AG04449 (cell line): ENCODE measurements around the gene CSNK2A2.

ENCODE experiments used
- CTCF ChIA-PET: fragments of 350-600 bp; formaldehyde crosslinking; extraction: SDS; loops from one replicate; lab custom pipeline; 2021; ENCODE audit warnings: antibody characterized with exemption; lab: Yijun Ruan, JAX
- POLR2A ChIA-PET: fragments of 400-600, 350-600 bp; formaldehyde crosslinking; extraction: SDS; loops from one replicate; lab custom pipeline; 2020; ENCODE audit warnings: antibody characterized with exemption, inconsistent platforms; lab: Yijun Ruan, JAX
- DNase-seq: peaks from one replicate; pipeline ENCODE4 v3.0.0-alpha.2; 2010; ENCODE audit warnings: low read depth, low spot score
- H3K4me3 ChIP-seq: 2 replicates; pipeline ENCODE4 v1.5.1; 2011; ENCODE audit warnings: low read depth, mild to moderate bottlenecking, control low read depth, low read length
- TF ChIP-seq, protein P1 (sequence below): IDR thresholded peaks from one replicate; pipeline ENCODE4 v1.5.1; 2011; ENCODE audit warnings: mild to moderate bottlenecking, moderate library complexity, low read length, control low read depth, inconsistent platforms; ENCODE audit not compliant: insufficient read depth; ENCODE audit errors: missing control alignments

CSNK2A2 gene

DNA sequence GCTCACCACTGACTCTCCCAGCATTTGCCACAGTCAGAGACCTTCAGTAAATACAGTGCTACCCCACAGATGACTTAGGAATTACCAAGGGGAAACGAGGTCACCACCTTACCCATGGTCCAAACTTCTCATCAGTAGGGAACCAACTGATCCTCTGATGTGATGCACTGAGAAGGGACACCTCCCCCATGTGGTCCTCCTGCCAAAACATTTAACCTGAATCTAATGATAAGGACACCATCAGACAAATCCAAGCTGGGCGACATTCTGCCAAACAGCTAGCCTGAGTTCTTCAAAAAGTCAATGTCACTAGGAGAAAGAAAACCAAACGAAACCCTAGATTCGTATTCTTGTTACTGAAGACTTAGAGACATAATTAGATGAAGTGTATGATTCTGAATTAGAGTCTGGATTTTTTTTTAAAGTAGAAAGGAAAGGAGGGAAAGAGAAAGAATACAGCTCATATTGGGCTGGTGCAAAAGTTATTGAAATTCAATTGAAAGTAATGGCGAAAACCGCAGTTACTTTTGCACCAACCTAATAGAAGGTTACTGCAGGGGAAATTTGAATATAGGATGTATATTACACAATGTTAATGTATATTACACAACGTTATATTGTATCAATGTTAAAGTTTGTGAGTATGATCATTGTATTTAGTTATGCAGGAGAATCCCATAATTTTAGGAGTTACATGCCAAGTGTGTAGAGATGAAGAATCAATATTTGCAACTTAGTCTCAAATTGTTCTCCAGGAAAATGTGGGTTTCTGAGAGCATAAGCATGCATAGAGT, 2.3 kb upstream of the CSNK2A2 start:
- CTCF ChIA-PET = interaction anchor here (0.9 to 1.2 kb wide), 2 partner anchors 22 to 136 kb away, joined by 3 read pairs; no protein-coding TSS in a partner anchor
- POLR2A ChIA-PET = no interaction called here
- no peak overlapping the region for H3K4me3 ChIP-seq
- TF ChIP-seq, protein P1, sequence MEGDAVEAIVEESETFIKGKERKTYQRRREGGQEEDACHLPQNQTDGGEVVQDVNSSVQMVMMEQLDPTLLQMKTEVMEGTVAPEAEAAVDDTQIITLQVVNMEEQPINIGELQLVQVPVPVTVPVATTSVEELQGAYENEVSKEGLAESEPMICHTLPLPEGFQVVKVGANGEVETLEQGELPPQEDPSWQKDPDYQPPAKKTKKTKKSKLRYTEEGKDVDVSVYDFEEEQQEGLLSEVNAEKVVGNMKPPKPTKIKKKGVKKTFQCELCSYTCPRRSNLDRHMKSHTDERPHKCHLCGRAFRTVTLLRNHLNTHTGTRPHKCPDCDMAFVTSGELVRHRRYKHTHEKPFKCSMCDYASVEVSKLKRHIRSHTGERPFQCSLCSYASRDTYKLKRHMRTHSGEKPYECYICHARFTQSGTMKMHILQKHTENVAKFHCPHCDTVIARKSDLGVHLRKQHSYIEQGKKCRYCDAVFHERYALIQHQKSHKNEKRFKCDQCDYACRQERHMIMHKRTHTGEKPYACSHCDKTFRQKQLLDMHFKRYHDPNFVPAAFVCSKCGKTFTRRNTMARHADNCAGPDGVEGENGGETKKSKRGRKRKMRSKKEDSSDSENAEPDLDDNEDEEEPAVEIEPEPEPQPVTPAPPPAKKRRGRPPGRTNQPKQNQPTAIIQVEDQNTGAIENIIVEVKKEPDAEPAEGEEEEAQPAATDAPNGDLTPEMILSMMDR = no peak
- no peak for DNase-seq

DNA sequence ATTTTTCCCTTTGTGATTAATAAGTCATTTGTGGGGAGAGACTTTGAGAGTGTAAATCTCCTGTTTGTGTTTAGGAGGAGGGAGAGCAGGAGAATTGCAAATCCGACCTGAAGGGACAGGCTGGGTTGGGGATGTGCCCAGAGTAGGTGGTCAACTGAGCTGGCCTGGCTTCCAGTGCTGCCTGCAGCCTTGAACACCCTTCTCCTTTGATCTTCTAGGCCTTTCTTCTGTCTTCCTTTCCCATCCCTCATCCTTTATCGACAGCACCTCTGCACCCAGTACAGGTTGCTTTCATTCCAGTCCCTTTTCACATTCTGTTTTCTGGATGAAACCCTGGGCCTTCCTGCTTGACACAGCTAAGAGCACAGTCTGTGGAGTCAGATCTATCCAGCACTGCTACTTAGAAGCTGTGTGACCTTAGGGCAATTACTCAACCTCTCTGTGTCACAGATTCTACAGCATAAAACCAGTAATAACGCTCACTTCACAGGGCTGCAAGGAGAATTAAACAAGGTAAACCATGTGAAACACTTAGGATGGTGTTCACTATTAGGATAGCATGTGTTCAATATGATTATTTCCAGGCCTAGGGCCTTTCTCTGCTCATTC, 1.0 kb upstream of the CSNK2A2 start:
- CTCF ChIA-PET = interaction anchor here (0.7 to 1.7 kb wide), 5 partner anchors 10 to 557 kb away, joined by 3 to 8 read pairs (median 3); no protein-coding TSS in a partner anchor
- POLR2A ChIA-PET = no interaction called here
- no peak for DNase-seq
- H3K4me3 ChIP-seq = no peak overlapping the region
- TF ChIP-seq, protein P1 = no peak

DNA sequence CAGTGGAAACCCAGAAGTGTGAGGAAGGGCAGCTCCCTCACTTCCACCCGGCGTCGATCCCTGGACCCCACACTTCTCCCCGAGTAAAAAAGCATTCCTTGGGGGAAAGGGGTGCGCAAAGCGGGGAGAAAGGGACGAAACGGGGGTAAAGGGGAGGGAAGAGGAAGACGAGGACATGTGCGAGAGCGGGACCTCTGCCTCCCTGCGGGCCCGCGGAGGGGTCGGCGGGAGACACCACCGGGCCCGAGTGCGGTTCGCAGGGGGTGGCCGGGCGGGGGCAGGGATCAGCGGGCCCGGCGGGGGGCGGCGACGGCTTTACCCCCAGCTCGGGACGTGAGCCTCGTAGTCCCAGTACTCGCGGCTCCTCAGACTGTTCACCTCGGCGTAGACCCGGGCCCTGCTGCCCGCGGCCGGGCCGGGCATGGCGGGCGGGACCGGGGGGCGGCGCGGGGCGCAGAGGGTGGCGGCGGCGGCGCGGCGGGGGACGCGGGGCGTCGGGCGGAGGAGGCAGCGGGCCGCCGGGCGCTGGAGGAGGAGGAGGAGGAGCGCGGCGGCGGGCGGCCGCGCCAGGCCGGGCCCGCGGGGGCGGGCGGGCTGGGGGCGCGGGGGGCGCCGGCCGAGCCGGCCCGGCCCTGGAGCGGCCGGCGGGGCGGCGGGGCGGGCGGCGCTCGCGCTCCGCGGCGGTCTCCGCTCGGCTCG, 443 bp downstream of the CSNK2A2 start:
- no peak for DNase-seq
- CTCF ChIA-PET = interaction anchor here (0.7 to 1.6 kb wide), 6 partner anchors 10 to 292 kb away, joined by 3 to 8 read pairs (median 4); no protein-coding TSS in a partner anchor
- TF ChIP-seq, protein P1 = no peak
- POLR2A ChIA-PET = interaction anchor here (0.7 kb wide), 1 partner anchor 76 kb away, joined by 4 read pairs; no protein-coding TSS in a partner anchor
- H3K4me3 ChIP-seq = peak overlapping the region; percentile 76

DNA sequence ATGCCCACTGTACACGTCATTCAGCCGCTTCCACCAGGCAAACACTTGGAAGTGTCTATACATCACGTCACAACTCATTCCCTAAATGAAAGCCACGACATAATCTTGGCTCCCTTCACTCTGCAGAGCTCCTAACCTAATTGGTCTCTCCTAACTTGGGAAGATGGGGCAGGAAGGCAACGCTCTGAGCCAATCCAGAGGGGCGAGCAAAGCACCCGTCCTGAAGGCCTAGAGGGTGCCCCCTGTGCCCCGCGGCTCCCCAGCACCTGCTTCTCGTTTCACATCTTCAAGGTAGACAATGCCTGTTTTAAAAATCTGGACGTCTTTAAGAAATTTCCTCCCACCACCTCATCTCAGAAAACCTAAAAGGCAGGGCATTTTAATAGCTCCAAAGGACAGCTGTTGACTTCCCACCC, 1.0 kb downstream of the CSNK2A2 start:
- no peak for DNase-seq
- ChIA-PET CTCF (interaction anchor here (0.7 to 1.6 kb wide), 9 partner anchors 10 to 293 kb away, joined by 3 to 8 read pairs (median 4); no protein-coding TSS in a partner anchor), POLR2A (interaction anchor here (0.7 kb wide), 1 partner anchor 75 kb away, joined by 4 read pairs; no protein-coding TSS in a partner anchor)
- H3K4me3 ChIP-seq = peak overlapping the region; percentile 76
- TF ChIP-seq, protein P1 = no peak

DNA sequence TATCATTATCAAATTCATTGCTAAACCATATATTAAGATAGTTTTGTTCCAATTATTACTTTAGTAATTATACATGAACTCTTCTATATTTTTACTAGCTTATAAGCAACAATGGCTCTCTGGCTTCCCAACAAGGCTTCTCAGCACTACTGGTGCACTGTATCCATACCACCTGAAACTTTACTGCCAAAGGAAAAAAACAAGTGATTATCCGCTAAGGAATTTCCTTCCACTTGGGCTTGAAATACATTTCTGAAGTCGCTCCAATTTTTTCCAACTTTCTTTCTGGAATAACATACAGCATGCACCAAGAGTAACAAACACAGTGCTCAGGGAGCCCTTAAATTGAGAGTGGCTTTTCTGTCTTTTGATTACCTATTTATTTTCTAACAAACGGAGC, 2.1 kb downstream of the CSNK2A2 start:
- CTCF ChIA-PET = interaction anchor here (1.0 to 1.6 kb wide), 4 partner anchors 9 to 177 kb away, joined by 4 to 7 read pairs (median 5); no protein-coding TSS in a partner anchor
- H3K4me3 ChIP-seq = no peak overlapping the region
- DNase-seq = no peak
- POLR2A ChIA-PET = no interaction called here
- TF ChIP-seq, protein P1 = no peak
